Activated CD8-positive, alpha-beta memory T cell treated with anti-CD3 and anti-CD28 coated beads, Interleukin-2, amount 50 U/mL, for 24 hours (primary cell): ENCODE measurements around the gene DCAF8.
A peak's percentile ranks its signal among the peaks of the same experiment; 100 is the strongest.

ENCODE experiments used
- DNase-seq: peaks from one replicate; pipeline ENCODE4 v3.0.0-alpha.2; 2020; ENCODE audit errors: extremely low read depth

The DCAF8 gene

DNA sequence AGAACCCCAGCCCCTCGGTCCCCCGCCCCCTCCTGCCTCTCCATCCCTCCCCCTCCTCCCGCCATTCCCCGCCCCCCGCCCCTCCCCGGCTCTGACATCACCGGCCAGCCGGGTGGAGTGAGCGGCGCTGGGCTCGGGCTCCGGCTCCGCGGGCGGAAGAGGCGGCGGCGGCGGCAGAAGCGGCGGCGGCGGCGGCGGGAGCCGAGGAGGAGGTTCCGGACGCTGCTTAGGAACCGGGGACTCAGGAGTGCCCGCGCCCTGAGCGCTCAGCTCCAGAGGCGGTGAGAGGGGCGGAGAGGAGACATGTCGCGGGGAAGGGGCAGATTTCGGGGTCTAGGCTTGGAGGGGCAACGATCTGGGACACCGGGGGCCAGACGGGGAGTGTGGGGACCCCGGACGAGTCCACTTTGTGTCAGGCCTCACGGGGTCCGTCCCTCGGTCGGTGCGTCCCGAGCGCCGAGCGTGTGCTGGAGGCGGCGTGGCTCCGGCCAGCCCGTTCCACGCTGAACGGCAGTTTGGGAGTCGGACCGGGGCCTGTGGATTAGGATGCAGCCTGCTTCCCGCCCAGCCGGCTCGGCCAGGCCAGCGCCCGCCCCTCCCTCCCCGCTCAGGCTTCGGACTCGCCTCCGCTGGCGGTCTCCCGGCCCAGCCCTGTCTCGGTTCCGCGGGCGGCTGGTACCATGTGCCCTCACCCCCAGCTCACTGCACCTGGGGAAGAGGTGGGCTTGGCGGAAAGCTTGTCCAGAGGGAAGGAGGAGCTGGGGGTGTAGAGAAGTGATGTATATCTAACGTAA, 56.9 kb downstream of the DCAF8 start, which contains the start of gene PEA15:
PEA15 (plus strand) TSS at position 143 of the 794 bp plus-strand sequence. CDS start 6,161 bp downstream, outside the sequence.
- peak; percentile 19 for DNase-seq

DNA sequence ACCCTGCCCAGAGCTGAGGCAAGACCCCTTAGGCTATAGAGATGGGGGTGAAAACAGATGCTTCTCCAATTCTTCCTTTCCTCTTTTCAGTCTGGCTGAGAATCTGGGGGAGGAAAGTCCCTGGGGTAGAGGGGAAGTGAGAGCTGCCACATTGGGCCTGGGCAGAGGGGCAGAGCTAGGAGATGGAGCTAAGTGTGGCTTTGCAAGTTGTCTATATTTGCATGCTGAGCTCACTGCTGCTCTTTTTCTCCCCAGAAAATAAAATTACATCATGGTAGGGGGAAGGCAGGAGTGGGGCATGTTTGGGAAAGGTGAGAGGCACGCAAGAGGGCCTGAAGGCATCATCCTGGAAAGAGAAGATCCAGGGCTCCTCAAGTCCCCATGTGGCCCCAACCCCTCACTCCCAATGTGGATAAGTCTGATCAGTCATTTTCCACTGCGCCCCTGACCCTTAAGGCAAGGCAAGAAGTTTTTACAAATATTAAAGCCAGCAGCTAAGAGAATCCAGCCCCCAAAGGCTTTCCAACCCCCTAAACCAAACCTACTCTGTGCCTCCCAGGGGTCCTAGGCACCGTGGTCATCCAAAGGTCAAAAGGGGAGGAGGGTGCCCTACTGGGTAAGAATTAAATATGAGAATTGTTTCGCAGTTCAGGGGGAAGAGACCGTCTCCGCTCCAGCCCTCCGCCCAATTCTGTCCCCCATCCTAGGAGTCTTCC, 57.7 kb downstream of the DCAF8 start:
- no peak for DNase-seq

DNA sequence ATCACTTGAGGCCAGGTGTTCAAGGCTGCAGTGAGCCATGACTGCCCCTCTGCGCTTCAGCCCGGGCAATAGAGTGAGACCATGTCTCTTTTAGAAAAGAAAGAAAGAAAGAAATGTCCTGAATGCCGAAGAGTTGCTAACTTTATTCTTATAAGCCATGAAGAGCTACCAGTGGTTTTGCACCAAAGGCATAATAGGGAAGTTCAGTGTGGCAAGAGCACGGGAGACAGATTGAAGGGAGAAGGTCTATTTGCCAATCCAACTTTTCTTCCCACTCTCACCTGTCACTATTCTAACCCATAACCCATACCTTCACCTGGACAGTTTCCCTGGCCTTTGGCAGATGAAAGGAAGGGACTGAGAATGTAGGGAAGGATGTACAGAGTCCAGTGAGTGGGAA, 61.6 kb downstream of the DCAF8 start:
- DNase-seq, result no peak

DNA sequence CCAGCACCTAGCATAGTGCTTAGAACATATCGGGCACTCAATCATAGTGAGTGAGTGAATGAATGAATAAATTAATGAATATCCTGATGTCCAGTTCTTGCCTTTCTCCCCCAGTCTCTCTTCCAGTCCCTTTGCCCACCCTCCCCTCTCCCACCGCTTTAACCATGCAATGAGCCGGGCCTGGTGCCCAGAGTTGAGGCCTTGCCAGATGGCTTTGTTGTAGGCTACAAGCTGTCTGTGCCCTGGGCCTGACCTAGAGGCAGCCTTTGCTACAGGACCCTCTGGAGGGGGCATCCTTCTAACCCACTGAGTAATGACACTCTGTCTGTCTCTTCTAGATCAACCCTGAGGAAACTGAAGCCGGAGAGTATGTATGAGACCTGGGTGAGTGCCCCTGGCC, 65.1 kb downstream of the DCAF8 start:
- DNase-seq, result no peak

DNA sequence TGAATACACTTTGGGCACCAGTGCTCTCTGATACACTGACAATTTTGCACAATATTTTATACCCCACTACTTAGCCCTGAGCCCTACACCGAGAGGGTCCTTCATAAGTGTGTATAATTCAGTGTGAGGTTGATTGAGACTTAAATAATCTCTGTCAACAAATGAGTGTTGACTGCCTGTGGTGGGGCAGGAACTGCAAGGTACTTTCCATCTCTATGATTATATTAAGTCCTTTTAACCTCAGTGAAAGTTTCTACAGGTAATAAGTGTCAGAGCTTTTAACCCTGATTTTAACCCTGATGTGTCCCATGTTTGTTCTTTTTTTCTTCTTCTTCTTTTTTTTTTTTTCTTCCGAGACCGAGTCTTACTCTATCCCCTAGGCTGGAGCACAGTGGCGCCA, 66.2 kb downstream of the DCAF8 start:
- no peak for DNase-seq

DNA sequence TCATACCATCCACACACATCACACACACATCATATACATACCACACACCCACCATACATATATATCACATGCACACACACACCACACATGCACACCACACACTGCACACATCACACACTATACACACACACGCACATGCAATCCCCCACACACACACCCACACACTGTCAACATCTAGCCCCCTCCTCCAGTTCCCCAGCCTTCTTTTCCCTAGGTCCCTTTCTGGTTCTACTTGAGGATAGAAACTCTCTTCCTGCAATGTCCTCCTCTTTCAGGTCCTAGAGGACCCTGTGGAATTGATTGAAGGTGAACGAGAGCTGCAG, 67.7 kb downstream of the DCAF8 start:
- no peak for DNase-seq

DNA sequence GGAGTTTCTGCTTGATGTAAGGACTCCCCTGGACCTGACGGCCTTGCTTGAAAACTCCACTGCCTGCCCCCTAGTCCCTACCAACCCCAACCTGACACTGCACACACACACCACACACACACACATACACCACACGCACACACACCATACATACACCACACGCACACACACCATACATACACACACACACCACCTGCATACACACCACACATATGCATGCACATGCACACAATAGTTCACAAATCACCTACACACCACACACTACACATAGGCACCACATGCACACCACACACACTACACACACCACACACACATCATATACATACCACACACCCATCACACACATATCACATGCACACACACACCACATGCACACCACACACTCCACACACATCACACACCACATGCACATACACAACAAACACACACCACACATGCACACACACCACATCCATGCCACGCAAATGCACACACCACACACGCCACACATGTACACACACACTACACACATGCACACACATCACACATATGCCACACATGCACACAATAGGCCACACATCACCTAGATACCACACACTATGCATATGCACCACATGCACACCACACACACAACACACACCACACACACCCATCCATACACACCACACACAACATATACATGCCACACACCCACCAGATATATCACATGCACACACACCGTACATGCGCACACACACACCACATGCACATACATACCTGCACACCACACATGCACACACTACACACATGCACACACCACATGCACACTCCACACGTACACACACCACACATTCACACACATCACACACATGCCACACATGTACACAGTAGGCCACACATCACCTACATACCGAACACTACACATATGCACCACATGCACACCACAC, 68.3 kb downstream of the DCAF8 start:
- no peak for DNase-seq

DNA sequence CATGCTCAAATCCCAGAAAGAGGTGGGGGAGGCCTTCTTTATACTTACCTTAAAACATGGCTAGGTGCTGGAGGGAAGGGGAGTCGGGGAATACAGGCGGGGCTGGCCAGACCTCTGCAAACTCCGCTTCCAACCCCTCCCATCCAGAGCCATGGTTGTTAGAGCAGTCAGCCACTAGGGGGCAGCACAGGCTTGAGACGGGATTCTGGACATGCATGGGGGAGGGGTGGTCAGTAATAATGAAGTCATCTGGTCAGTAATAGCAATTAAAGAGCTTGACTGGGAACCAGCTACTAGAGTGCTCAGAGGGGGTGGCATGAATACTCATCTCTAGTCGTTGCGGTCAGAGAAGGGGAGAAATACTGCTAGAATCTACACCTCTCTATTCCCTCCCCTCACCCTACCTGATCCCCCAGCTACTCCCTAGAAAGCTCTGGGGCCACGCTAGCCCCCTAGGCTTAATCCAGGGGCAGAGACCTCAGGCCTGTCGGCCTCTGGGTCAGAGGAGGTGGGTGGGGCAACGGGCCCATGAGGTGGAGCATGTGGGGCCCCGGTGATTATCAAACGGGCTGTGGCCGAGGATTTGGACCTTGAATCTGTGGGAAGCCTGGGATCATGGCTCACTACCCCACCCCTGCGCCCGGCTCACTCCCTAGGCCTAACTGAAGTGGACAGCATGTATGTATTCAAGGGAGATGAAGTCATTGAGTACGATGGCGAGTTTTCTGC, 69.1 kb downstream of the DCAF8 start:
- peak; percentile 43 for DNase-seq

DNA sequence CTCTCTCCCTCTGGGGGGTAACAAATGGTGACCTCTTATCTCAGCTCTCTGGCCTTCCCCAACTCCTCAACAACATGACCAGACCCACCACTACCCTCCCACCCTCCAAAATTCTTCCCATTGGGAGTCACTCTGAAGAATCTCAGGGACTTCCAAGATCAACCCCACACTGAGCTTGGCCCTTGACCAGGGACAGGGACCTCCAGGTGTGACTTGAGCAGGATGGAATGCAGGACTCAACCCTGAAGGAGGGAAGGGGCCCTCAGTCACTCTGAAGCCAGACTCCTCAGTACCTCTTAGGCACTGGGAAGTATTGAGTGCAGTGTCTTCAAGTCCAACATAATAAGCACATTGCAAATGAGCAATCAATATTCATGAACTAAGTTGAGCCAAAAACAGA, 70.1 kb downstream of the DCAF8 start:
- DNase-seq, result no peak

DNA sequence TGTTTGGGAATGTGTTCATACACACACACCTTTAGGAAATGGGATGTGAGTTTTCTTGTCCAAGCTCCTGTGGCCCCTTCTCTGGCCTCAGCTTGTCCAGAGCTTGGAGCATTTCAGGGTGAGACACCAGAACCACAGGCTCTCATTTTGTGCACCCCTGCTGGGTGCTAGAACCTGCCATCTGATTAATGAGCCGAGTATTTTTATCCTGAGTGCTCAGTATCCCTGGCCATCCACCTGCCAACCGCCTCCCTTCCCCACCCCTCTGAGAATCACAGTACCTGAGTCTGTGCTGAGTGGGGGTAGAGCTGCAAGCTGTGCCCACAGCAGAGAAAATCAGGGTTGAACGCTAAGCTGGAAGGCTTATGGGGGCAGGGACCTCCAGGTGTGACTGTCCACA, 70.6 kb downstream of the DCAF8 start:
- DNase-seq, result no peak

DNA sequence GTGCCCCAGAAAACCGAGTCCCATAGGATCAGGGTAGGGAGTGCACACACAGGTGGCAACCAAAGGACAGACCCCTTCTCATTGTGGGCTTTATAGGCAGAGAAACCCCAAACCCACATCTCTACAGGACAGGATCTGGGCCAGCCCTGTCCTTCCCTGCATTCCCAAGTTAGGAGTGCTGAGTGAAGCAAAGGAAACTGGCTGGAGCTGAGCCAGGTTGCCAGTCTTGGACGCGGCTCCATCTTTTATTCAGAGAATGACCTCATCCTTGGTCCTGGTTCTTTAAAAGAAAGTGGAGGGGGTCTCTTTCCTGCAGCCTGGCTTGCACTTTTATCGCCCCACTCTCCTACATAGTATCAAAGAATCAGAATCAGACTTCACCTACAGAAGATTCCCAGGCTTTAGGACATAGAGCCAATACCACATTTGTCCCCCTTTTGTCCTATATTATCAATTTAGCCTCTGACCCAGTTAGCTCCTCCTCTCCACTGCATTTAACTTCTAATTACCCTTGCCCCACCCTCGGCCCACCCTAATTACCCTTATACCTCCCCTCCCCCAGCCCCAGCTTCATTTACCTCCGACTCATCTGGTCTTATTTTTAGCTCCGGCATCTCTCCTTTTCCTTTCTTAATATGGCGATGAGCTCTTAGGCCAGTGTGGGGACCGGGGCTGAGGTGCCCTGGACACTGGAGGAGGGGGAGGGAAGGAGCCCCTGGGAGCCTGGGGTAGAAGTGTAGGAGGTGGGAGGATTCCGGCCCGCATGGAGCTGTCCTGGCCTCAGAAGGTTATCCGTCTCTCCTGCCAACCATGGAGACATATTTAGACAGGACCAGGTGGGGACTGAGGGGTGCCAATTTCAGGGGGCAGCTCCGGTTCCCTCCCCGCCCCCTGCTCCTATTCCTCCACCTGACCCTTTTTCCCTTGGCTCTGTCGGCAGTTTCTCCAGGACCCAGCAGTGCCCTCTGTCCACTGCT, 72.4 kb downstream of the DCAF8 start, which contains the start of gene CASQ1:
CASQ1 (plus strand) TSS at position 927 of the 977 bp plus-strand sequence. CDS start 177 bp downstream, outside the sequence.
- DNase-seq, result no peak

DNA sequence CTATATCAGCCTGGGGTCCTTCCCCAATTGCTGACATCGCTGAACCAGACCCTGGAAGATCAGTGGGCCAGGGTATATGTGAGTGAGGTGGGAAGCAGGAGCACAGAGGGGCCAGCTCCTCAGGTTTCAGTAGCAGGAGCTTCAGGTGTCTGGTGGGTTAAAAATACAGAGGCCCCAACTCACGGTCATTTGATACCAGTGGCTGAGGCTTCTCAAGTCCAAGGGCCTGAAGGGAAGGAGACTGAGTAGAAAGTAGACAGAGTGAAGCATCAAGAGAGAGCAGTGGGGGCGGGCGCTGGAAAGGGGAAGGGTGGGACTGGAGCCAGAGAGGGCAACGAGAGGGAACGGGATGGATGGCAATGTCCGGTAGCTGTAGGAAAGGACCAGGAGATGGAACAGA, 74.0 kb downstream of the DCAF8 start:
- DNase-seq, result no peak

DNA sequence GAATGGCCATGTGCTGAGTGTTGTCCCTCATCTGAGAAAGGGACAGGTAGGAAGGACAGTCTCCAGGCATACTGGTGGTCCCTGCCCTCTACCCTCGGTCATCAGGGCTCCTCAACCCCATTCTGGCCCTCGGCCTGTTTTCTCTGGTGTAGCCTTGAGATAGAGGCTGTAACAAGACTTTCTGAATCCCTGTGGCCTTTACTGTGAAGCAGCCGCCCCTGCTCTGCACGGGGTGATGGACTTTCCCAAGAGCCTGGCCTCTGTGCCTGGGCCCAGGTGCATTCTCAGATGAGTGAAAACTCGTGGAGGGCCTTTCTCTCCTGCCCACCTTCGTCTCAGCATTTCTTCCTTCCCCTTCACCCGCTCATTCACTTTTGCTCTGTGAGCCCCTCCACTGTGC, 74.9 kb downstream of the DCAF8 start:
- no peak for DNase-seq

DNA sequence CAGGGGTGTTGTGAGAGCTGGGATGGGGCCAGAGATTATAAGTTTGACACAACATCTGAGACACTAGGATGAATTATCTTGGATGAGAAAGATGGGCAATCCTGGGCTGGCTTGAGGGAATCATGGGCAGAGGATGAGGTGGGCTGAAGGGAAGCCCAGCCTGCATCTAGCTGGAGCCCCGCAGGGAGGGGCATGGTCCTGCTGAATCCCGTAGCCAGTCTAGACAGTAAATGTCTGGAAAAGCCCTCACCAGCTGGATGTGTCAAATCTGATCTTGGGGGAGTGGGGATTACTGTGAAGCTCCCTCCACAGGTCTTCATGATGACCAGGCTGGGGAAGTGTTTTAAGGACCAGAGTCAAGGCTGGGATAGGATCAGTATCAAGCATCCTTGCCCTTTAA, 75.6 kb downstream of the DCAF8 start:
- DNase-seq, result no peak

DNA sequence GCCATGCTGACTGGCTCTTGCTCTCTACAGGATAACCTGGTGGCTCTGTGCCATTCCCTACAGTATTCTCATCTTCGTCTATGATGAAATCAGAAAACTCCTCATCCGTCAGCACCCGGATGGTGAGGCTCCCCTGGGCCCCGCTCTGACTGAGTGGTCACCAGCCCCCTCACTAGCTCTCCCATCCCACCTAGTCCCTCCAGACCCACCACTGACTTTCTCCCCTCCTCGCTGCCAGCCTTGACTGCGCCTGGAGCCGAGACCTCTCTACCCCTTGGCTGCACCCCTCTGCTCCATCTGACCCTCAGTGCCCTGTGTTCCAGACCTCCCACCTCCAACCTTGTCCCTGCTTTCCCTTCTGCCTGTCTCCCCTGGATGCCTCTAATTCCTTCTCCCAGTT, 76.1 kb downstream of the DCAF8 start:
- no peak for DNase-seq

DNA sequence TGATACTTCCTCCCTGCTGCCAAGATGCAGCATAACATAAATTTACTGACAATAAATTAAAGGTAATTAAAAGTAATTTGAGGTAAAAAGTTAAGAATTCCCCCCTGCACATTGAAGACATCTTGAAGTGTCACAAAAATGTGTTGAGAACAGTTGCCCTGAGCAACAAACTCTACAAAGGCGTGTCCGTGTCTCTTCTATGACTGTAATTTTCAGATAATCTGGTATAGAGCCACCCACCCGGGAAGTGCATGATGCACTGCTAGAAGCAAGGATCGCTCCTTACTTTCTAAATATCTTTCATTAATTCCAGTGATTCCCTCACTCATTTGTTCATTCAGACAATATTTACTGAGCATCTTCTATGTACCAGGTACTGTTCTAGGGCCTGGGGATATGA, 83.0 kb downstream of the DCAF8 start:
- no peak for DNase-seq

DNA sequence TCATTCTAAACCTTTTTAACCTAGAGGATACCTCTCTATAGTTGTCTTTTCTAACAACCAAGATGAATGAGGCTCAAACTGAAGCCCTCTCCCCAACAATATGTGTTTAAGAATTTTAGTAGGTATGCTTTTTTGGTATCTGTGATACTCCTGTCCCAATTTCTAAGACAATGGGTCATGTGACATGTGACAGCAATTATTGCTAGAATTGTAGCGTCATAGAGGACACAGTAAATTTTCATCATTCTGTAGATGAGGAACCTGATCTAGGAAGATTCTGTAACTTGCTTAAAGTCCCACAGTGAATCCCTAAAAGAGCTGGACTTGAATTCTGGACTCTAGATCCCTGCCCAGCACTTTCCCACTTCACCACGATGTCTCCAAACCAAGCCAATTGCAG, 83.6 kb downstream of the DCAF8 start:
- no peak for DNase-seq

DNA sequence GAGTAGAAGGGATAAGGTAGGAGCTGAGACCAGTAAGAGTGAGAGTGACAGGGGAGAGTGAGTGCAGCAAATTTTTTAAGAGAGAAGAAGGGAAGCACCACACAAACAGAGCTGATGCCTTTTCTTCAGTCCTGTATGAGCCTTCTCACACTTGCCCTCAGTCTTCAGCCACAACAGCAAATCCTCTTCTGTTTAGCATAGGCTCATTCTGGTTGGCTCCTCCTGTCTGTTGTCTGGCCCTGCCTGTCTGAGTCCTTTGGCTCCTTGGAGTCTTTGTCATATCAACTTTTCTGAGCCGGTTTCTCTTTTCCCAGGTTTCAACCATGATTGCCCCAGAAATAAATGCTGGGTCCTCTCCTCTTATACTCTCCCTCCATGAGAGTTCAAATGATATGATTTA, 84.7 kb downstream of the DCAF8 start:
- no peak for DNase-seq

DNA sequence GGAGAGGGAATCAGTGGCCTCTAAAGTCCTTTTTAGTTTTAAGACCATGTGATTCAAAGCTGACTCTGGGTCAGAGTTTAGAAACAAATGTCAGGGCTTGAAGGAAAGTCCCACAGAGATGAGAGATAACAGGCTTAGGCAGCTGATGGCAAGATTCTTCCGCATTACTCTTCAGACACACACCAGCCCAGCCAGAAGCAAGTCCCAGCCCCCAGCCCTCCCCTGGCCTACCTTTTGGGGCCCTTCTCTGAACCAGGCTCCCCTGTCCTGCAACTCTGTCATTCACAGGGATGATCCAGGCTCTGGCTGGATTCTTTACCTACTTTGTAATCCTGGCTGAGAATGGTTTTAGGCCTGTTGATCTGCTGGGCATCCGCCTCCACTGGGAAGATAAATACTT, 85.1 kb downstream of the DCAF8 start:
- no peak for DNase-seq

DNA sequence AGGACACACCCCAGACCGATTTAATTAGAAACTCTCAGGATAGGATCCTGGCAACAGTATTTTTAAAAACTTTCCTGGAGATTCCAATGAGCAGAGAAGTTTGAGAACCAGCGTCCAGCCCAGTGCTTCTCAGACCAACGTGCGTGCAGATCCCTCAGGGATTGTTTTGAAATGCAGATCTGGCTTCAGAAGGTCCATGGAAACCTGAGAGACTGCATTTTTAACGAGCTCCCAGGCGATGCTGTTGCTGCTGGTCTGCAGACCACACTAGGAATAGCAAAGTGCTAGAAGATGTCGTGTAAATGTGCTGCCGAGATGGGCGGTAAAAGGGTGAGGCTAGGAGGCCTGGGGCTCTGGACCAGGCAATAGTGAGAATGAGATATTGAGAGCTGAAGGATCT, 90.4 kb downstream of the DCAF8 start:
- DNase-seq, result no peak
